A549 (cell line): Measurements from ENCODE around the gene ARHGEF3. TPM values are rescaled to one million over a fixed set of nuclear protein-coding genes. Genes with fewer than 3 reads are reported as not detected.

Source experiments
- ATAC-seq, 2 experiments: fragments of 200-7000 bp in 1 of 2; fragments of >200 bp in 1 of 2; cut with Nextera tagmentation in 1 of 2; cut with Tn5 transposase in 1 of 2; 3 replicates each; pipeline versions ENCODE4 v1.8.0 to v1.9.1; 2018 to 2020; ENCODE audit warnings: mild to moderate bottlenecking in 1 of 2, moderate library complexity in 1 of 2
- CTCF ChIA-PET: fragments of 300-600 bp; sonication (Branson Sonifier 250); formaldehyde crosslinking; extraction: SDS; loops from one replicate; lab custom pipeline; 2021; ENCODE audit warnings: antibody characterized with exemption, inconsistent platforms; lab: Yijun Ruan, JAX
- POLR2A ChIA-PET: fragments of 350-600 bp; formaldehyde crosslinking; extraction: SDS; loops from one replicate; lab custom pipeline; 2021; ENCODE audit warnings: antibody characterized with exemption, inconsistent platforms; lab: Yijun Ruan, JAX
- DNase-seq, 2 experiments: peaks; one replicate each; pipeline versions ENCODE4 v3.0.0 to v3.0.0-alpha.2; 2011 to 2016; ENCODE audit warnings: low read depth in 1 of 2, low spot score in 1 of 2
- FAIRE-seq: peaks from 2 replicates; lab custom pipeline; 2011; peaks lifted over from hg19 to GRCh38; lab: Jason Lieb, UNC
- H3K27ac ChIP-seq, 2 experiments: fragments of >200 bp; sonication (Bioruptor Twin); formaldehyde crosslinking; 3 replicates each; pipeline ENCODE4 v1.5.1; 2016 to 2017
- H3K4me1 ChIP-seq: fragments of >200 bp; sonication (Bioruptor Twin); formaldehyde crosslinking; 3 replicates; pipeline ENCODE4 v1.6.1; 2016
- H3K4me2 ChIP-seq: fragments of >200 bp; sonication (Bioruptor Twin); formaldehyde crosslinking; 3 replicates; pipeline ENCODE4 v1.6.1; 2016
- H3K4me3 ChIP-seq: fragments of >200 bp; sonication (Bioruptor Twin); formaldehyde crosslinking; 3 replicates; pipeline ENCODE4 v1.5.1; 2016
- H3K9me3 ChIP-seq: fragments of >200 bp; sonication (Bioruptor Twin); formaldehyde crosslinking; 3 replicates; pipeline ENCODE4 v1.6.1; 2016
- ATOH8 ChIP-seq: fragments of 250-450 bp; sonication (Bioruptor Pico); IDR thresholded peaks from 2 replicates; pipeline ENCODE4 v1.5.0; 2020; ENCODE audit warnings: low read depth, mild to moderate bottlenecking, moderate library complexity
- BCL3 ChIP-seq: fragments of >200 bp; sonication (Bioruptor Twin); formaldehyde crosslinking; IDR thresholded peaks from 3 replicates; pipeline ENCODE4 v1.6.1; 2016
- CBX2 ChIP-seq: fragments of 200-600 bp; sonication (generic); IDR thresholded peaks from 2 replicates; pipeline ENCODE4 v1.6.1; 2016; ENCODE audit warnings: low read depth, mild to moderate bottlenecking, borderline replicate concordance
- CHD2 ChIP-seq: fragments of 150-350 bp; IDR thresholded peaks from 2 replicates; pipeline ENCODE4 v1.6.1; 2014; ENCODE audit warnings: low read length; ENCODE audit not compliant: partially characterized antibody
- EP300 ChIP-seq, 2 experiments: fragments of >200 bp; sonication (Bioruptor Twin); formaldehyde crosslinking; IDR thresholded peaks; 2 replicates in 1 of 2; 3 replicates in 1 of 2; pipeline ENCODE4 v1.6.1; 2016 to 2017
- ESRRA ChIP-seq: fragments of 150-350 bp; IDR thresholded peaks from 2 replicates; pipeline ENCODE4 v1.6.1; 2014; ENCODE audit warnings: mild to moderate bottlenecking, low read length, borderline replicate concordance
- FOSL2 ChIP-seq, 2 experiments: fragments of 450-650 bp in 1 of 2; fragments of >200 bp in 1 of 2; sonication (Bioruptor Twin) in 1 of 2; formaldehyde crosslinking; IDR thresholded peaks; 2 replicates each; pipeline versions ENCODE4 v1.5.0 to v1.6.1; 2016 to 2020; ENCODE audit warnings: mild to moderate bottlenecking in 1 of 2, moderate library complexity in 1 of 2
- HES2 ChIP-seq: fragments of >200 bp; sonication (Bioruptor Twin); formaldehyde crosslinking; IDR thresholded peaks from 2 replicates; pipeline ENCODE4 v1.6.1; 2016
- HOXB13 ChIP-seq: fragments of 250-450 bp; sonication (Bioruptor Pico); IDR thresholded peaks from 2 replicates; pipeline ENCODE4 v1.5.0; 2020; ENCODE audit warnings: low read depth, mild to moderate bottlenecking, moderate library complexity
- HOXB5 ChIP-seq: fragments of 250-450 bp; sonication (Bioruptor Pico); IDR thresholded peaks from 2 replicates; pipeline ENCODE4 v1.5.0; 2020; ENCODE audit warnings: mild to moderate bottlenecking, moderate library complexity
- JUN ChIP-seq, 2 experiments: fragments of >200 bp; sonication (Bioruptor Twin); formaldehyde crosslinking; IDR thresholded peaks; 2 replicates in 1 of 2; 3 replicates in 1 of 2; pipeline ENCODE4 v1.6.1; 2016 to 2017
- KDM5A ChIP-seq: fragments of 200-600 bp; sonication (generic); IDR thresholded peaks from 2 replicates; pipeline ENCODE4 v1.6.1; 2016; ENCODE audit warnings: antibody characterized with exemption, mild to moderate bottlenecking
- MAFK ChIP-seq: fragments of 450-650 bp; IDR thresholded peaks from 2 replicates; pipeline ENCODE4 v1.6.1; 2014; ENCODE audit not compliant: partially characterized antibody
- PHF8 ChIP-seq: fragments of 200-600 bp; sonication (generic); IDR thresholded peaks from 2 replicates; pipeline ENCODE4 v1.6.1; 2016; ENCODE audit warnings: low read depth, mild to moderate bottlenecking, antibody characterized with exemption, moderate library complexity, borderline replicate concordance
- POLR2AphosphoS2 ChIP-seq: conservative IDR thresholded peaks from 2 replicates; pipeline ENCODE4 v1.6.1; 2012; ENCODE audit warnings: low read length, improper control_type of control experiment, inconsistent platforms
- RAD21 ChIP-seq, 2 experiments: fragments of >200 bp in 1 of 2; sonication (Bioruptor Twin) in 1 of 2; formaldehyde crosslinking in 1 of 2; IDR thresholded peaks in 1 of 2; conservative IDR thresholded peaks in 1 of 2; 2 replicates in 1 of 2; 3 replicates in 1 of 2; pipeline ENCODE4 v1.6.1; 2012 to 2018; ENCODE audit warnings: inconsistent platforms in 1 of 2
- TP53 ChIP-seq: fragments of 250-450 bp; sonication (Bioruptor Pico); IDR thresholded peaks from 2 replicates; pipeline ENCODE4 v1.5.0; 2021; ENCODE audit warnings: mild to moderate bottlenecking, moderate library complexity
- USF2 ChIP-seq: fragments of 450-650 bp; IDR thresholded peaks from 2 replicates; pipeline ENCODE4 v1.6.1; 2014; ENCODE audit warnings: antibody characterized with exemption
- ZC3H11A ChIP-seq: fragments of 450-650 bp; IDR thresholded peaks from 2 replicates; pipeline ENCODE4 v1.6.1; 2014; ENCODE audit warnings: antibody characterized with exemption, mild to moderate bottlenecking
- WGBS: methylation state at CpG from one replicate; pipeline ENCODE4 v1.1.6; 2017; ENCODE audit errors: missing lambda C conversion rate; 5-methylcytosine and 5-hydroxymethylcytosine counted together
- polyA plus RNA-seq, 4 experiments: library from polyadenylated mRNA; depleted of rRNA in 3 of 4; stranded (reverse); fragments of >200 nt; fragmentation: RNase III in 1 of 4; extraction: RNeasy Plus Mini Kit Qiagen cat#74134 plus additional on column Dnase treatment in 1 of 4; gene quantifications; 2 replicates in 3 of 4; 3 replicates in 1 of 4; pipeline ENCODE4 v1.2.3, GENCODE V29; 2011 to 2017

ARHGEF3 gene
- polyA plus RNA-seq, 2 of the 4 experiments (the other 2 are of a cell fraction), result 7.3 to 10.6 TPM

GRCh38 chr3:56751056-56751707 is 50.6 kb downstream of the ARHGEF3 start:
- TF ChIP-seq ZC3H11A, result no peak
- no peak overlapping the region for H3K27ac ChIP-seq

GRCh38 chr3:56748663-56749231 is 53.0 kb downstream of the ARHGEF3 start:
- H3K4me3 ChIP-seq, result no peak overlapping the region
- 80% methylated on average over 8 of the region's 8 CpGs for WGBS
- TF ChIP-seq ATOH8 (no peak), PHF8 (no peak), BCL3 (no peak), TP53 (no peak), HOXB5 (no peak), CBX2 (no peak), CHD2 (no peak), EP300 (IDR thresholded peaks at IDR 0.05) (no peak), HOXB13 (CRISPR knock-in tag) (no peak), HES2 (no peak), JUN (IDR thresholded peaks at IDR 0.05) (no peak)
- TF ChIP-seq, all 56 proteins: peak for 0
- Histone ChIP-seq H3K4me1 (no peaks in the 10 kb centered on the region), H3K4me2 (no peak overlapping the region), H3K9me3 (peaks cover 15% of the 10 kb centered on the region), H3K27ac (no peak overlapping the region)
- no peak for ATAC-seq
- FAIRE-seq, result no peak
- ChIA-PET POLR2A (no interaction called here), CTCF (interaction anchor here (1.7 kb wide), 1 partner anchor 53 kb away, joined by 4 read pairs; the partner anchor contains the start of gene ARHGEF3)
- DNase-seq, result no peak

More at GRCh38 chr3:56751056-56751707, 50.6 kb downstream of the ARHGEF3 start:
- FAIRE-seq (no peak), DNase-seq (no peak), ATAC-seq (no peak)
- Histone ChIP-seq H3K4me2 (no peak overlapping the region), H3K4me3 (no peak overlapping the region), H3K9me3 (peaks cover 15% of the 10 kb centered on the region), H3K4me1 (no peaks in the 10 kb centered on the region)
- ChIA-PET CTCF (interaction anchor here (1.1 kb wide), 1 partner anchor 245 kb away, joined by 3 read pairs; no protein-coding TSS in a partner anchor), POLR2A (no interaction called here)
- WGBS, result 82% methylated on average over 5 of the region's 5 CpGs

GRCh38 chr3:56747150-56747549 is 54.6 kb downstream of the ARHGEF3 start:
- 95% methylated on average over 2 of the region's 2 CpGs for whole genome bisulfite sequencing
- FAIRE-seq, result no peak
- H3K4me3 ChIP-seq, result no peak overlapping the region
- H3K4me2 ChIP-seq, result no peak overlapping the region
- H3K4me1 ChIP-seq, result no peaks in the 10 kb centered on the region
- no peak for TF ChIP-seq FOSL2 (IDR thresholded peaks at IDR 0.05)
- TF ChIP-seq FOSL2 (CRISPR knock-in tag; IDR thresholded peaks at IDR 0.05), result no peak
- no peak for TF ChIP-seq RAD21 (conservative IDR thresholded peaks at IDR 0.05 in 1 of 2, IDR thresholded peaks at IDR 0.05 in 1 of 2)
- TF ChIP-seq ZC3H11A, result no peak
- TF ChIP-seq ESRRA, result no peak
- TF ChIP-seq POLR2AphosphoS2, result no peak
- no peak for TF ChIP-seq MAFK
- TF ChIP-seq KDM5A, result no peak
- no peak for TF ChIP-seq JUN (IDR thresholded peaks at IDR 0.05)
- no peak for TF ChIP-seq HOXB5
- no peak for TF ChIP-seq USF2
- H3K27ac ChIP-seq, result no peak overlapping the region
- ChIA-PET POLR2A (no interaction called here), CTCF (interaction anchor here (0.6 to 1.7 kb wide), 2 partner anchors 21 to 54 kb away, joined by 3 to 4 read pairs; partner anchors contain the start of gene ARHGEF3)
- no peak for DNase-seq
- ATAC-seq, result no peak
- peaks cover 15% of the 10 kb centered on the region for H3K9me3 ChIP-seq
